ENCODE measurements around the gene APC.
"Not testable (repeated sequence)": the region's sequence is repeated elsewhere in the genome, so short reads cannot be mapped to it uniquely, and the experiment has no call there.

The APC gene

DNA sequence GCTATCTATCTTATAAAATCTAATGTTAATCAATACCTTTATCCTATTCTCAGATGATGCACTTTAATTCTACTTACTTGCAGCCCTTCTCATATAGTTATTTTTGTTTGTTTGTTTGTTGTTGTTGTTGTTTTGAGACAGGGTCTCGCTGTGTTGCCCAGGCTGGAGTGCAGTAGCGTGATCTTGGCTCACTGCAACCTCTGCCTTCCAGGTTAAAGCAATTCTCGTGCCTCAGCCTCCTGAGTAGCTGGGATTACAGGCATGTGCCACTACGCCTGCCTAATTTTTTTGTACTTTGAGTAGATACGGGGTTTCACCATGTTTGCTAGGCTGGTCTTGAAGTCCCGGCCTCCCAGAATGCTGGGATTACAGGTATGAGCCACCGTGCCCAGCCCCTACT lies 20.8 kb upstream of the APC start:
- not testable (repeated sequence) for DNase-seq (ENCODE audit: low spot score)

DNA sequence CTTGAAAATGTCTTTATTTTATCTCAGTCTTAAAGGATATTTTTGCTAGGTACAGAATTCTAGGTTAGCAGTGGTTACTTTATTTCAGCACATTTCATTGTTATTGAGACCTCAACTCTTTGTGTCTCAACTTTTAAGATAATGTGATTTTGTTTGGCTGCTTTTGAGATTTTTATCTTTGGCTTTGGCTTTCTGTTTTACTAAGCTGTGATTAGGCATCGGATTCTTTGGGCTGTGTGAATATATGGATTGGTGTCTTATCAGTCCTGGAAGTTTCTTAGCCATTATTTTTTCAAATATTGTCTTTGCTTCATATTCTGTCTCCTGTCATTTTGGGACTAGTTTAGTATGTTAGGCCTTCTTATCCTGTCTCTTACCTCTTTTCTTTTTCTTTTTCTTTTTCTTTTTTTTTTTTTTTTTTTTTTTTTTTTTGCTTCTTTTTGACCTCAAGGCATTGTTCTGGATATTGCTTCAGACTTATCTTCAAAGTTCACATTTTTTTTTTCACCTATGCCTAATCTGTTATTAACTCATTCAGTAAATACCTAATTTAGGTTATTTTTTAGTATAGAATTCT lies 20.1 kb upstream of the APC start:
- no peak for DNase-seq (ENCODE audit: low spot score)

DNA sequence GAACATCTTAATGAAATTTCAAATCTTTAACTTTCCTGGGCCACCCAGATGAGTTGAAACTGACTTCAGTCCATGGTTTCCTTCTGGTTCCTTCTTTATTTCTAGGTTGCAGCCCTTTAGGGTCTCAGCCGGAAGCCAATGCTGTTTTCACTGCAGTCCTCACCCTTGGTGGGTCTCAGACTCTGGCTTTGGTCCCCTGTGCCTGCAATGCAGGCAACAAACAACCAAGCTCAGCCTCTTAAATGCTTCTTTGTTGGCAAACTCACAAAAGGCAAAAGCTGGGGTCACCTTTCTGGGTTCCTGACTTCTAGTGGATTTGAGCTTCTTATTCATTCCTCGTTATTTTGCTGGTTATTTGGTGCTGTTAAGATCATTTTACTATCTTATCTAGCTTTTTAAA lies 19.3 kb upstream of the APC start:
- DNase-seq (ENCODE audit: low spot score), result no peak

DNA sequence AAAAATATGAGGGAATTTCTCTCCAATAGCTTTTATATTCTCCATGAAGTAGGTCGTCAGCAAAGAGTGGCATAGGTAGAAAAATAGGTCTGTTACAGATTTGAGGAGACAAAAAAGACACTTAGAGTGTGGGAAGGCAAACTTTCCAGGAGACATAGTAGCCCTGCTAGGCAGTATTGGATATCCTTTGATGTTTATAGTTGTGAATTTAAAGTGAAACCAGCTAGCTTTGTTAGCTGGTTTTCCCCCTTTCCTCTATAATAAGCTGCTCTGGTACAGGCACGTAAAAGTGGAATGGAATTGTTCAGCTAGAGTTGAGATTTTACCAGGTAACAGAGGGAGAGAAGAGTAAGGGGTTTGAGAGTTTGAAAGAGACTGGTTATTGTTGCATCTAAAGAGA lies 17.1 kb upstream of the APC start:
- no peak for DNase-seq (ENCODE audit: low spot score)

DNA sequence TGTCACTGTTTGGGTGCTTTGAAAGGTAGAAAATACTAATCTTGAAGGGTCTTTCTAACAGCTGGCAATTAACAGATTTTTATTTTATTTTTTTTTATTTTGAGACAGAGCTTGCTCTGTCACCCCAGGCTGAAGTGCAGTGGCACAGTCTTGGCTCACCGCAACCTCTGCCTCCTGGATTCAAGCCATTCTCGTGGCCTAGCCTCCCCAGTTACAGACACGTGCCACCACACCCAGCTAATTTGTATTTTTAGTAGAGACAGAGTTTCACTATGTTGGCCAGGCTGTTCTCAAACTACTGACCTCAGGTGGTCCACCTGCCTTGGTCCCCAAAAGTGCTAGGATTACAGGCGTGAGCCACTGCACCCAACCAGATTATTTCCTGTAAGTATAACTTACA lies 12.8 kb upstream of the APC start:
- no peak for DNase-seq (ENCODE audit: low spot score)

DNA sequence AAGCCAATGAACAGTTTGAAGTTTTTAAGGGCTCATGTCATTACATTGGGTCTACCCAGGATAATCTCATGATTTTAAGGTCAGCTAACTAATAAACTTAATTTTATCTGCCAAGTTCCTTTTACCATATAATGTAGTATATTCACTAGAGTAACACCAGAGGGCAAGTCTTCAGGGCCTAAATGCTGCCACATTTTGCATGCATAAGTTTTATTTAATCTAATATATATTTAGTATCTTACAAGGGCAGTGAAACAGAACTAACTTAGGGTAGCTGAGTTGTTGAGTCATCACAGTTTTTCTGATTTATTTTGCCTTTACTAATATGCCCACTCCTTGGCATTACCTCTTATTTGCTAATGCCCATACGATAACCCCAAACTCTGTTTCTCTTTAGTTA lies 8.1 kb upstream of the APC start:
- DNase-seq (ENCODE audit: low spot score), result no peak

DNA sequence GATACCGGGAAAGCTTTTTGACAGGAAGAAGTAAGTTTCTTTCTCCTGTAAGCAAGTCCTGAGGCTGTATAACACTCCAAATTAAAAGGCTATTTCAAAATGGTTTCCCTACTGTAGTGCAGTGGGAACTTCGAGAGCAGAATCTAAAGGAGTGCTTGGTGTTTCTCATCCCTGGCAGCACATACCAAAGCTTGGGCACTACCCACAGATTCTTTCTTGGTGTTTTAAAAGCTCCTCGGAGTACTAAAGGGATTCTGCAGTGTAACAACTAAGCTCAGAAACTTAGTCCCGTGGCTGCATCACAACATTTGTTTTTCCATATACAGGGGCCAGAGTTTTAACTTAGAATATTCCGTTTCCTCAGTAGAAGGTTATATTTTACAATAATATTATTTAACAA lies 5.6 kb upstream of the APC start:
- DNase-seq (ENCODE audit: low spot score), result no peak

DNA sequence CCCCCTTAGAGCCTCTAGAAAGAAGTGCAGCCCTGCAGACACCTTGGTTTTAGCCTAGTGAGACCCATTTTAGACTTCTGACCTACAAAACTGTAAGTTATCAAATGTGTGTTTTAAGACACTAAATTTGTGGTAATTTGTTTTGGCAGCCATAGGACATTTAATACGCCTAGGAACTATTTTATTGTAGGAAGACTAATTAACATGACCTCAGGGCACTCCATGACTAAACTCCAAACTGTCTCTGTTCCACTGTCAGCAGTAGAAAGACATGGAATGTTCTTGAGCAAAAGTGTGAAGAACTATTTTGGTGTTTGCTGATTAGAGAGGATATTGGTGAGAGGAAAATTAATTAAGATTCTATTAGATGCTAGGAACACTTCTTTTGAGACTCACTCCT lies 4.1 kb upstream of the APC start:
- DNase-seq (ENCODE audit: low spot score), result no peak

DNA sequence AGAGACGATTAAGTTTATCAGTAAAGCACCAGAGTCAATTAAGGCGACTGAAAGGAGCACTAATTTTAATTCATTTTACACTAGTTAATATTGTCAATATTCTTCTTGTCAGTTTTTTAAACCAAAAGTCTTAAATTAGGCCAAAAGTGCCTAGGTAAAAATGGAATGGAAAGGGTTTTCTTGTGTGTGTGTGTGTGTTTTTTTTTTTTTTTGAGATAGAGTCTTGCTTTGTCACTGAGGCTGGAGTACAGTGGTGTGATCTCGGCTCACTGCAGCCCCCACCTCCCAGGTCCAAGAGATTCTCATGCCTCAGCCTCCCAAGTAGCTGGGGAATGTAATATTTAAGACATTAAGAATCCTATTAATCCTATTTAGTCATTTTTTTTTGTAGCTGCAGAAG lies 3.1 kb upstream of the APC start:
- DNase-seq (ENCODE audit: low spot score), result no peak

DNA sequence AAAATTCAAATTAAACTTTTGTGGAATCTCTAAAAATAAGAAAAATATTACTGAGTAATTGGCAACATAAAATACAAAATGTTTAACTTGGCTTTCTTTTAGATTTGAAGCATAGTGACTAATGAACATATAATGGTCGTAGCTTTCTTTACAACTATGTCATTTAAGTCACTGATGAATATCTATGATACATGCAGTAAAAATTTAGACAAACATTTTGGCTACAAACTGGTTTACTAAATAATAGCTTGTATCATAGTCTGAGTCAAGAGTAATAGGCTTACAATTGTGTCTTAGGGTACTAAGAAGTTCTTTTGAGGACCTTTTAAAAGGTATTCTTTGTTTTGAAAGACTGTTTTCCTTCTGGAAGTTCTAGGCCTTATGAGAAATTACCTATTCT lies 2.0 kb upstream of the APC start:
- no peak for DNase-seq (ENCODE audit: low spot score)

DNA sequence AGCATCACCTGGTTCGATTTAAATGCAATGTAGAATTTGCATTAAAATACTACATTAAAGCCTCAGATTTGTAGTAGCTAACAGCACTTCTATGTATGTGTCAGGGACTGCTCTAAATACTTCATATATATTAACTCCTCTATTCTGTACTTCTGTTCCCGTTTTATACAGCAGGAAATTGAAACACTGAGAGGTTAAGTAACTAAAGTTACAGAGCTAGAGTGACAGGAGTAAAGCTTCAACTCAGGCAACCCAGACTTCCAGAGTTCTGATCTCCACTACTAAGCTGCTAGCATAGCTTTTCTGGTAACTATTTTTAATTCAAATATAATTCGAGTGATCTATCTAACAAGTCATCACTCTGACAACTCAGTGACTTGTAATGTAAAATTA lies 619 bp upstream of the APC start:
- no peak for DNase-seq (ENCODE audit: low spot score)

DNA sequence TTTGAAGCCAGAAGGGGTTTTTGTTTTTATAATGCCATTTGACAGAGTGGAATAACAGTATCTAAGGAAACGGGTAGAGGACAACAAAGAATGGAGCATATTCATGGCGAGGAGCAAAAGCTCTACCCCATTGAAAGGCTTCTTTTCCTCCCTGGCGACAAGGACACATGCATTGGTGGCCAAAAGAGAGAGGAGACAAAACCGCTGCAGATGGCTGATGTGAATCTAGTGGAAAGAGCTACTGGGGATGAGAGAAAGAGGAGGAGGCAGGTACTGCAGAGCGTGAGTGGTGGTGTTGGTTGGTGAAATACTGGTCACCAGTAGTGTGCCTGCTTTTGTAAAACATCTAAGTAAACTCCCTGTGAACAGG lies 491 bp downstream of the APC start:
- DNase-seq (ENCODE audit: low spot score), result peak; percentile 6

DNA sequence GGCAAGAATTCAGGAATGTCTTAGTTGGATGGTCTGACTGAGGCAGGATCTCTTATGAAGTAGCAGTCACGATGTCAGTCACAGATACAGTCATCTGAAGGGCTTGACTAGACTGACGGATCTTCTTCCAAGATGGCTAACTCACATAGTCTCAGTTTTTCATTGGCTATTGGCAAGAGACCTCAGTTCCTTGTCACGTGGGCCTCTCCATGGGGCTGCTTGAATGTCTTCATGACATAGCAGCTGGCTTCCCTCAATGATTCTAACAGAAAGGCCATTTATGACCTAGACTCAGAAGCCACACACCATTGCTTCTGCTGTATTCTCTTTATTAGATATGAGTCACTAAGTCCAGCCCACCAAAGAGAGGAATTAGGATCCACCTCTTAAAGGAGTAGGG lies 4.7 kb downstream of the APC start:
- no peak for DNase-seq (ENCODE audit: low spot score)

DNA sequence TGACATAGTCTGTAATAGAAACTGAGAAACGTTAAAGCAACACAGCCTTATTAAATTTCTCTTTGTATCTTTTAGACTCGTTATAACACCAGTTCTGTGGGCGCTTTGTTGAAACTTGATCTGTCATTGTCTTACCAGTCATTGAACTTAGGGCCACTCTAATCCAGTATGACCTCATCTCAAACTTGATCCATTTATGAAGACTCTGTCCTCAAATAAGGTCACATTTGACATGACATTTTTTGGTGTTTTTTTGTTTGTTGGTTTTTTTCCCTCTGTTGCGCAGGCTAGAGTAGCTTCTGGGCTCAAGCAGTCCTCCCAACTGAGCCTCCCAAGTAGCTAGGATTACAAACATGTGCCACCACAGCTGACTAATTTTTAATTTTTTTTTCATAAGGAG lies 5.9 kb downstream of the APC start:
- DNase-seq (ENCODE audit: low spot score), result no peak

DNA sequence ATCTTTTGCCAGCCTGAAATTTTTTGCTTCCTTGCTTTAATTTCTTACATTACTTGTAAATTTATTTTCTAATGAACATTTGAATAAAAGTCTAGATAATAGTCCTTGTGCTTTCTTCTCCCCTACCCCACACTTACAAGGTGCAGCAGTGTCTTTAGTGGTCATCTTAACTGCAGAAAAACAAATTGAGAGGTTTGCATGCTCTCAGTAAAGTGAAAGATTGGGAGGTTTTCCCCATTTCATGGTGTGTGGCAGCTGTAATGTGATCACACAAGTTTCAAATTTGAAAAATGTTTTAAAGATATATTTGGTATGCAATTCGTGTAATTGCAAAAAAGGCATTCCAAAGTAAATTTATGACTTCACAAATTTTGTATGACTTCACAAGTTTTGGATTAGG lies 14.7 kb downstream of the APC start:
- no peak for DNase-seq (ENCODE audit: low spot score)

DNA sequence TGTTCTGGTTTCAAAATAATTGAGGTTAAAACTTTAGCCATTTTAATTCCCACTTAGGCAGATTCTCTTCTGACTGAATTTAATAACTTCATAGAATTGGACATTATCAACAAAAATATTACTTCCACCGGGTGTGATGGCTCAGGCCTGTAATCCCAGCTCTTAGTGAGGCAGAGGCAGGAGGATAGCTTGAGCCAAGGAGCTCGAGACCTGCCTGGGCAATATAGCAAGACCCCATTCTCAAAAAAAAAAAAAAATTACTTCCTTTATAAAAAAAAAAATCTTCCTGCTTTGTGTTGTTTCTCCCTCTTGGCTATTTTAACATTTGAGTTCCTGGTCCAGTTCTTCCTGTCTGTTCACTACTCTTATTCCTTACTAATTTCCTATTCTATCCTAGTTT lies 18.0 kb downstream of the APC start:
- no peak for DNase-seq (ENCODE audit: low spot score)

DNA sequence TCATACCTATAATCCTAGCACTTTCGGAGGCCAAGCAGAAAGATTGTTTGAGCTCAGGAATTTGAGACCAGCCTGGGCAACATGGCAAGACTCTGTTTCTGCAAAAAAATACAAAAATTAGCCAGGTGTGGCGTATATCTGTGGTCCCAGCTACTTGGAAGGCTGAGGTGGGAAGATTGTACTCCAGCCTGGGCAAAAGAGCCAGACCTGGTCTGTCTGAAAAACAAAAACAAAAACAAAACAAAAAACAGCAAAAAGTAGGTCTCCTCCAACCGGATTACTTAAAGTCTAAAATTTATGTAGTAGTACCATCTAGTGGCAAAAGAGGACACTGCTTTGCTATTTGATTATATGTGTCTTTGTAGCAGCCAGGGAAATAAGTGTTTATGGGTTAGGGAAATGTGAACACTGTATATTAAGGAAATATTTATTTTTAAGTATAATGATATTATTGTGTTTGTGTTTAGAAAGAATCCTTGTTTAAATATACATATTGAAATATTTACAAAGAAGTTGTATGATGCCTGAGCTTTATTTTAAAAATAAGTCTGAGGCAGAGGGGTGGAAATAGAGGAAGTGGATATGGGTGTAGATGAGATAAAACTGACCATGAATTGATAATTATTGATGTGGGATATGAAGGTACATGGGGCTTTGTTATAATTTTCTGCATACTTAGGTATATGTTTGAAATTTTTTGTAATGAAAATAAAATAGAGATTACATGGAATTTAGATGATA lies 20.0 kb downstream of the APC start:
- peak; percentile 49 for DNase-seq (ENCODE audit: low spot score)

DNA sequence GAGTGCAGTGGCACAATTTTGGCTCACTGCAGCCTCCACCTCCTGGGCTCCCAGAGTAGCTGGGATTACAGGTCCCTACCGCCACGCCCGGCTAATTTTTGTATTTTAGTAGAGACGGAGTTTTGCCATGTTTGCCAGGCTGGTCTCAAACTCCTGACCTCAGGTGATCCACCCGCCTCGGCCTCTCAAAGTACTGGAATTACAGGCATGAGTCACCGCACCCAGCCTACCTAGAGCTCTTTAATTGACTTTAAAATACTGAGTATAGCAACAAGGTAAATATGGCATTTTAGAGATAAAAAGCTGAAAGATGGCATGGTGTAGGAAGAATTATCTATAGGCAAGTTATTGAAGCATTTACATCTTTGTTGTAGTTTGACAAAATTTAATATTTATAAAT lies 21.0 kb downstream of the APC start:
- DNase-seq (ENCODE audit: low spot score), result no peak

DNA sequence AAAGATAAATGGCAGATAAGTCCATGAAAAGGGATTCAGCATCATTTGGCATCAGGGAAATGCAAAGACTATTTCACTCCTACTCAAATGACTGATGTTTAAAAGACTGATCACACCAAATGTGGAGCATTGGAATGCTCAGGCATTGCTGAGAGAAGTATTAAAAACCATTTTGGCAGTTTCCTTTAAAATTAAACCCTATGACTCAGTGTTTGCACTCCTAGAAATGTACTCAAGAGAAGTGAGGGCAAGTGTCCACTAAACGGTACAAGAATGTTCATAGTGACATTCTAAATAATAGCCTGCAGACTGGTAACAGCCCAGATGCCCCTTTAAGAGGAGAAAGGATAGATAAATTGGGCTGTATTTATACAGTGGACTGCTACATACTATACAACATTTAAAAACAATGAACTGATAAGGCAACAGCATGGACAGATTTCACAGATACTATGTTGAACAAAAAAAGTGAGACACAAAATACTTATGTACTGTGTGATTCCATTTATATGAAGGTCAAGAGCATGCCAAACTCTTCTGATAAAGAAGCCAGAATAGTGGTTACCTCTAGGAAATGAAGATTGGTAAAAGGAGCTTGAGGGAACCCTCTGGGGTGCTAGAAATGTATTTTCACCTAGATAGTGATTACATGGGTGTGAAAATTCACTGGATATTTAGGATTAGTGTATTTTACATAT lies 24.6 kb downstream of the APC start:
- DNase-seq (ENCODE audit: low spot score), result no peak

DNA sequence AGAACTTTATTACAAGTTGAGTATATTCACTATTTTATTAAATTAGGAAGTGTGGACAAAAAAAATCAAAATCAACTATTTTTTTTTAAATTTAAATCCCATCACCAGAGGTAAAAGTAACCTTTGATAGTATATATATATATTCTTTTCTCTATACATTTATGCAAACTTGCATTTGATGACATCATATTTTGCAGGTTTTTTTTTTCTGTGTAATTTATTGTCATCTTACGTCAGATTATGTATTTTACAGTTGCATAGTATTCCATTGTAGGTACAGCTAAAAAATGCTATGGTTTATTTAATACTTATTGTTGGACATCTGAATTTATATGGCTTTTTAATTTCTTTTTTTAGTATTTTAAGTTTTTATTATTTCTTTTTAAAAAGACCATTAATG lies 25.5 kb downstream of the APC start:
- DNase-seq (ENCODE audit: low spot score), result no peak

DNA sequence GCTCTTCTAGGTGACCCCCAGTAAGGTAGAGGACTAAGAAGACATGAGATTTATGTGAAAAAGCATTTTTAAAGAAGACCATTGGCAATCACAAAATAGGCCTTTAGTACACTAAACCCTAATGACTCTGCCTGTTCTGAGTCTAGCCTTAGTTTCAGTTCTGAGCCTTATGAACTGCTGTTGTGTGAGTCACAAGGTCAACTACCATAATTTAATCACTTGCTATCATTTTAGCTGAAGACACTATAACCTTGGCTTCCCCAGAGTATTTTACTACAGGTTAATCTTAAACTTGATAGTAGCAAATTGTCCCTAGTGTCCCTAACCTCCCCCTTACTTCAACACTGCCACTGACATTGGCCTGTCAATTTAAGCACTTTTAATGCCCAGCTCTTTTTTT lies 34.4 kb downstream of the APC start:
- DNase-seq (ENCODE audit: low spot score), result peak; percentile 28

DNA sequence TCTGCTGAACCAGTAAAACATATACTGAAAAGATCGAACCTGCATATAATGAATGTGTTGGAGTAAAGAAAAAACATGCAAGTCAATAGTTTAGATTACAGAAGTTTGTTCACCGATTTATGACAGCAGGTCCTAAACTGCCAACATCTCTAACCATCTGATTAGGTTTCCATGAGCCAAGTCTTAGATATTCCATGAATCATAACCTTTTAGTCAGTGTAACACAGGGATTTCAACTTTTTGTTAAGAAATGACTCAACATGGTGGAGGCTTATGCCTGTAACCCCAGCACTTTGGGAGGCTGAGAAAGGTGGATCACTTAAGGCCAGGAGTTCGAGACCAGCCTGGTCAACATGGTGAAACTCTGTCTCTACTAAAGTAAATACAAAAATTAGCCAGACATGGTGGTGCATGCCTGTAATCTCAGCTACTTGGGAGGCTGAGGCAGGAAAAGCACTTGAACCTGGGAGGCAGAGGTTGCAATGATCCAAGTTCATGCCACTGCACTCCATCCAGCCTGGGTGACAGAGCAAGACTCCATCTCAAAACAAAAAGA lies 38.7 kb downstream of the APC start:
- no peak for DNase-seq (ENCODE audit: low spot score)

DNA sequence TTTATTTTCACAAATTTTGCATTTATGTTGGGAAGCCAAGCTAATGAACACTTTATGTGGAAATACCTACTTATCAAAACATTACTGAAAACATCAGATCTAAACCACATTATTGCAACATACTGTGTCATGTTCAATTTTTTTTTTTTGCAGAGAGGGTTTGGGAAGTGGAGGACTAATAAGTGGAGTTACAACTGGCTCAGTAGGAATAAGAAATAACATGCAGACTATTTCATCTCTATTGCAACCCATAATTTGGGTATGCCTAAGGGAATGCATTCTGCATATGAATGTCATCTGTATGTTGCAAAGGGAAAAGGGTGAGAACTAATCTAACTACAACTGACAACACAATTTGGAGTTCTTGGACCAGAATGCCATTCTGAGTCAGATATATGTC lies 41.8 kb downstream of the APC start:
- DNase-seq (ENCODE audit: low spot score), result no peak

DNA sequence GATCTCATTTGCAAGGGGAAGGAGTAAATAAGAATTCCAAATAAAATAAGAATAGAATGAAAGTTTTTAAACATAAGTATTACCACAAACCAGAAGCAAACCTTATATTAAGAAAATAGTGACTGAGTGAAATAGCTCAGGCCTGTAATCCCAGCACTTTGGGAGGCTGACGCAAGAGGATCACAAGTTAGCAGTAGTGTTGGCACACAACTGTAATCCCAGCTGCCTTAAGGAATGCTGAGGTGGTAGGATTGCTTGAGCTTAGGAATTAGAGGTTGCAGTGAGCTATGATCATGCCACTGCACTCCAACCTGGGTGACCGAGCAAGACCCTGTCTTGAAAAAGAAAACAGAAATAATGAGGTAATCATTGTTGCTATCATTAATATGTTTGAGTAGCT lies 47.0 kb downstream of the APC start:
- DNase-seq (ENCODE audit: low spot score), result no peak

Measured in activated CD4-positive, alpha-beta T cell treated with anti-CD3 and anti-CD28 coated beads, Interleukin-2, Interleukin-4, amounts not matched to agents 100 ng/mL and 50 ng/mL, durations not matched to agents 16 hours and 8 hours (primary cell).